Activated CD4-positive, alpha-beta T cell treated with anti-CD3 and anti-CD28 coated beads, Interleukin-2, amount 10 ng/mL, durations not matched to agents 7 days and 5 days (primary cell): ENCODE results near the gene THSD4. TPM values are rescaled to one million over a fixed set of nuclear protein-coding genes. Genes with fewer than 3 reads are reported as not detected.

Source experiments
- CTCF ChIA-PET: fragments of 350-600 bp; sonication (Branson Sonifier 250); formaldehyde crosslinking; loops from one replicate; lab custom pipeline; 2021; ENCODE audit warnings: antibody characterized with exemption; lab: Charles Lee
- POLR2A ChIA-PET: fragments of 350-600 bp; sonication (Branson Sonifier 250); formaldehyde crosslinking; loops from one replicate; lab custom pipeline; 2021; ENCODE audit warnings: antibody characterized with exemption; lab: Charles Lee
- DNase-seq: peaks from one replicate; pipeline ENCODE4 v3.0.0-alpha.2; 2020
- H3K27ac Mint-ChIP-seq: one replicate; pipeline ENCODE4 v1.8.0; 2021; ENCODE audit warnings: mild to moderate bottlenecking, moderate library complexity, mixed read lengths
- H3K27me3 Mint-ChIP-seq: one replicate; pipeline ENCODE4 v1.8.0; 2021; ENCODE audit warnings: mixed read lengths
- H3K36me3 Mint-ChIP-seq: one replicate; pipeline ENCODE4 v1.8.0; 2021; ENCODE audit warnings: low read depth, mixed read lengths
- H3K4me1 Mint-ChIP-seq: one replicate; pipeline ENCODE4 v1.8.0; 2021; ENCODE audit warnings: mixed read lengths
- H3K4me3 Mint-ChIP-seq: one replicate; pipeline ENCODE4 v1.8.0; 2021; ENCODE audit warnings: mild to moderate bottlenecking, moderate library complexity, mixed read lengths
- H3K9me3 Mint-ChIP-seq: one replicate; pipeline ENCODE4 v1.8.0; 2021; ENCODE audit warnings: mixed read lengths
- total RNA-seq, 2 experiments: library from RNA; stranded (reverse); gene quantifications; one replicate each; pipeline ENCODE4 v1.2.3, GENCODE V29; 2021

The THSD4 gene
- total RNA-seq, 2 experiments from 2014 or later: not detected

DNA sequence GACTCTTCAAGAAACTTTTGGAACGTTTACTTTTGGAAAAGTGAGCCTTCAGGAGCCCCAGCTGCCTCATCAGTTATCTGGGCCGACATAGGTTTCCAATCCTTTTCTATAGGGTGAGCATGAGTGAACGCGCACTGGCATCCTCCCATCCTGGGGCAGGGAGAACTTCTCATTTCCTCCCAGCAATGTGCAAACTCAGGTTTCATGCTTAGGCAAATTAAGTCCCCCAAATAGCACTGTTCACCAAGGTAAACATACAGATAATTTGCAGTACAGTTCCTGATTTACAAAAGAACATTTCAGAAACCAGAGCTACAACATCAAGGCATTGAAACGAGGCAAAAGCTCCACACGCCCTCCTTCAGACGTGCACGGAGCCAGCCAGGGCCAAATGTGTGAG is 361.6 kb downstream of the THSD4 start:
- CTCF ChIA-PET: interaction anchor here (1.2 kb wide), 1 partner anchor 12 kb away, joined by 3 read pairs; no protein-coding TSS in a partner anchor
- H3K9me3 Mint-ChIP-seq: no peaks in the 10 kb centered on the region

DNA sequence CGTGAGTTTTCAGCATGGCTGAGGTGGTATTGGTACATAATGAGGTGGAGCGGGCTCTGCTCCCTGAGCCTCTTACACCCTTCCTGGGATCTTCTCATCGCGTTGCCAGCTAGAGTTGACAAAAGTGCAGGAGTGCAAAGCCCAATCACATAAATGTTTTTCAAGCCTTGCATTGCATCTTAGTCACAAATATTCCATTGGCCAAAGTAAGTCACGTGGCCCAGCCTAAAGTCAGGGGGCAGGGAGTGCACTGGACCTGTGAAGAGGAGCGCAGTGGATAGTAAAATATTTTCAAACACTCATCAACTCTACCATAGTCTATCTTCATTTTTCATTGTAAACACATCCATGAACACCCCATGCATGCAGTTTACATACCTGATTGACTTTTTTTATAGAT is 365.3 kb downstream of the THSD4 start:
- Mint-ChIP-seq H3K36me3 (no peaks in the 10 kb centered on the region), H3K27ac (no peak overlapping the region), H3K9me3 (no peaks in the 10 kb centered on the region), H3K4me1 (no peaks in the 10 kb centered on the region), H3K4me3 (no peak overlapping the region), H3K27me3 (peaks cover 10% of the 10 kb centered on the region)
- ChIA-PET CTCF (no interaction called here), POLR2A (no interaction called here)
- no peak for DNase-seq

More for the DNA sequence above, 361.6 kb downstream of the THSD4 start:
- no peak overlapping the region for H3K27ac Mint-ChIP-seq
- H3K4me1 Mint-ChIP-seq: no peaks in the 10 kb centered on the region
- H3K27me3 Mint-ChIP-seq: peaks cover 7% of the 10 kb centered on the region
- H3K4me3 Mint-ChIP-seq: no peak overlapping the region
- POLR2A ChIA-PET: no interaction called here
- no peaks in the 10 kb centered on the region for H3K36me3 Mint-ChIP-seq
- no peak for DNase-seq

DNA sequence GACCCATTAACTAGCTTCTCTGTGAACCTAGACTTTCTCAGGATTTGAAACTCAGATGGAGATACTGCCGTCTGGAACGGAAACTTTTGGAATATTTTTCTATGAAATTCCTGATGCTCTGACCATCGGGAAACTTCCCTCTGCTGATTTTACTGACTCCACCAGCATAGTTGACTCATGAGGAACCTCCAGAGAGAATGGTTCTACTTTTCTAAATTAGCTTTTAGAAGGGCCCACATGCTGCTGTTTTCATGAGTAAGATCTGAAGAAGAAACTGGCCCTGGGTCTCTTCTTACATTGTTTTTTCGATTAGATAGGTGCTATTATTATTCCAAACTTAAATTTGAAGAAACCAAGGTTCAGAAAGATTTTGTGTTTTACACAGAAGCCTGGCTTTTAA is 368.8 kb downstream of the THSD4 start:
- POLR2A ChIA-PET: no interaction called here
- CTCF ChIA-PET: interaction anchor here (2.0 kb wide), 1 partner anchor 9 kb away, joined by 5 read pairs; no protein-coding TSS in a partner anchor
- H3K9me3 Mint-ChIP-seq: no peaks in the 10 kb centered on the region
- H3K4me1 Mint-ChIP-seq: no peaks in the 10 kb centered on the region
- H3K27me3 Mint-ChIP-seq: peaks cover 10% of the 10 kb centered on the region
- H3K4me3 Mint-ChIP-seq: no peak overlapping the region
- no peaks in the 10 kb centered on the region for H3K36me3 Mint-ChIP-seq
- DNase-seq: no peak
- H3K27ac Mint-ChIP-seq: no peak overlapping the region

DNA sequence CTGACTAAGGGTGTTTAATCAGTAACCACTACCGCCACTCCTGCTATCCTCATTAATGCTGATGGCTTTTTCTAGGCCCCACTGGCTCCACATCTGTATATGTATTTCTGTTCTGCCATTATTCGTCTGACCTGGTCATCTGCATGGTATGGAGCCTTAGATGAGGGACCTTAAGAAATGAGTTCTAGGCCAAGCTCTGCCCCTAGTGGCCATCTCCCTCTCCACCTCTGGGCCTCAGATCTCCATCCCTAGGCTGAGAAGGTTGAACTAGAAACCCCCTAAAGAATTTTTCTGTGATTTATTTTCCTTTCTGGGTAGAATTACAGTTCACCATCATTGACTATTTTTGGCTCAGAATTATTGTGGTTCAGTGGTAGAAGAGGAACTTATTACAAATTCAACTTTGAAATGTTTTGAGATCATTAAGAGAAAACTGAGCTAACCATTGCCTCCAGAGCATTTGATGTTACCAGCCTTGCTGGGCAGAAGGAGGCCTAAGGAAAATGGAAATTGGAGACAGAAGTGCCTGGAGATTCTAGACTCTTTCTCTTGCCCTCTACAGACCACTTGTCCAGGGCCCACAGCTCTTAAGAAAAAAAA is 369.9 kb downstream of the THSD4 start:
- Mint-ChIP-seq H3K4me3 (no peak overlapping the region), H3K27me3 (peaks cover 10% of the 10 kb centered on the region), H3K36me3 (no peaks in the 10 kb centered on the region), H3K9me3 (no peaks in the 10 kb centered on the region), H3K4me1 (no peaks in the 10 kb centered on the region), H3K27ac (no peak overlapping the region)
- DNase-seq: no peak
- ChIA-PET POLR2A (no interaction called here), CTCF (interaction anchor here (1.5 to 2.0 kb wide), 2 partner anchors 8 to 10 kb away, joined by 5 read pairs; no protein-coding TSS in a partner anchor)

DNA sequence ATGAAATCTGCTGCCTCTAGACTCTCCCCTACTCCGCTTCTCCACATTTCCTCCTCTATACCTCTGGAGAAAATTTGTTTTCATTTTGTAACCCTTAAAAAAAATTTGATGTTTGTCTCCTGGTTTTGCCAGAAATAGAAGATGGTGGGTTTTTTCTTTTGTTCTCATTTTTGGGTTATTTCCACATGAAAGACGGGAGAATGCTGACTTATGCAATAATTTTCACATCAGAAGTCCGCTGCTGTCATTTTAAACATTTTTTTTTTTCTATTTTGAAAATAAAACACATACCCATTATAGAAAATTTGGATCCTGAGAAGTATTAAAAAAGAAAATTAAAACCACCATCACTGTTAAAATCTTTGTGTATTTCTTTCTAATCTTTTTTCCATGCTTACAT is 374.3 kb downstream of the THSD4 start:
- ChIA-PET POLR2A (no interaction called here), CTCF (no interaction called here)
- Mint-ChIP-seq H3K27me3 (peaks cover 7% of the 10 kb centered on the region), H3K4me1 (no peaks in the 10 kb centered on the region), H3K9me3 (no peaks in the 10 kb centered on the region), H3K4me3 (no peak overlapping the region), H3K27ac (no peak overlapping the region), H3K36me3 (no peaks in the 10 kb centered on the region)
- no peak for DNase-seq

DNA sequence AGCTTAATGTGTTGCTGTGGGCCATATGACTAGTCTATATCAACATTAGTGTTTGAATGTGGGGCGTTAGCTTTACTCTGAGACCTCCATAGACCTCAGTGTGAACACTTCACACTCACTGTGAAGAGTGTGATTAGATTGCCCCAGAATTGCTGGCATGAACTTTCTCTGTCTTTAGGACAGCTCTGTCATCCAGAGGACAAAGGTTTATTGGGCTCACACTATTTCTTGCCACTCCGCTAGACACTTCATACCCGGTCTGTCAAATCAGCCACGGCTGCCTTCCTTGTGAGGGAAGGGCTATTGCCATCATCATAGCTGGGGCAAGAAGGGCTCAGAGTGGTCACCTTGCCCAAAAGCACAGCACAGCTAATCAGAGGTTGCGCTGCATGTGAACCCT is 378.3 kb downstream of the THSD4 start:
- no peak overlapping the region for H3K27ac Mint-ChIP-seq
- DNase-seq: no peak
- no peaks in the 10 kb centered on the region for H3K9me3 Mint-ChIP-seq
- CTCF ChIA-PET: interaction anchor here (0.6 to 1.2 kb wide), 3 partner anchors 9 to 882 kb away, joined by 3 to 5 read pairs (median 3); no protein-coding TSS in a partner anchor
- no peaks in the 10 kb centered on the region for H3K4me1 Mint-ChIP-seq
- no peaks in the 10 kb centered on the region for H3K36me3 Mint-ChIP-seq
- no peak overlapping the region for H3K4me3 Mint-ChIP-seq
- H3K27me3 Mint-ChIP-seq: peaks cover 9% of the 10 kb centered on the region
- POLR2A ChIA-PET: no interaction called here

DNA sequence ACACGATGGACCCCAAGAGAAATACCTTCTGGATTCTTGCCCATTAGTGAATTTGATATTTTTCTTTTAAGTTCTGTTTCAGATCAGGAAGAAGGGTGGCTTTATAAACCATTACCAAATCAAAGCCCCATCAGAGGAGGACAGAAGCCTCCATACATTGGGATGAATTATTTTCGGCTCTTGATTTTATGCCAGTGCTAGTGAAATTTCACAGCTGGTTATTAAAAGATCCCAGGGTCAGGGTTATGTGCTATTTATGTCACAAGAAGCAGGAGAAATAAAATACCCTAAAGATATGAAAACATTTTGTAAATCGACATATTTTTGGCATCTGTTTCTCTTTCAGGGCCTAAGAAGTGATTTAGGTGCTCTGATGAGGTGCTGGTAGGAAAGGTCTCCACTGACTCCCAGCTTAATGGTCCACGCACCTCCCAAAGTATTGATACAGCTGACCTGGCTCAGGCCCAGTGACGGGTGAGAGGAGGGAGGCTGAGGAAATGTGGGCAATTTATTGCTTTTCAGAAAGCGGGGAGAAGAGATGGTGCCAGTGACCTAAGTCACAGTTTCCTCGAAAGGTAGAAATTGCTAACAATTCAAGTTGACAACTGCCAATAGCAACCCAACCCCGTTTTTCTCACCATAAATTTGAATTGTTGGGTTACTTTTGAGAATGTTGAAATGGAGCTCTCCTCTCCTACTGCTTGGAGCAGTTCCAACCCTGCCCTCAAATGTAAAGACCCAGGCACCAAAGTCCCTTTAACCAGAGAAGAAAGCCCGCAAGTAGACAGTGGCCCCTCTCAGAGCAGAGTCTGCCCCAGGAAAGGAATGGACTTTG is 379.5 kb downstream of the THSD4 start:
- ChIA-PET POLR2A (no interaction called here), CTCF (interaction anchor here (1.5 kb wide), 1 partner anchor 9 kb away, joined by 5 read pairs; no protein-coding TSS in a partner anchor)
- Mint-ChIP-seq H3K27me3 (peaks cover 9% of the 10 kb centered on the region), H3K36me3 (no peaks in the 10 kb centered on the region), H3K9me3 (no peaks in the 10 kb centered on the region), H3K4me3 (no peak overlapping the region), H3K27ac (no peak overlapping the region), H3K4me1 (no peaks in the 10 kb centered on the region)
- no peak for DNase-seq

DNA sequence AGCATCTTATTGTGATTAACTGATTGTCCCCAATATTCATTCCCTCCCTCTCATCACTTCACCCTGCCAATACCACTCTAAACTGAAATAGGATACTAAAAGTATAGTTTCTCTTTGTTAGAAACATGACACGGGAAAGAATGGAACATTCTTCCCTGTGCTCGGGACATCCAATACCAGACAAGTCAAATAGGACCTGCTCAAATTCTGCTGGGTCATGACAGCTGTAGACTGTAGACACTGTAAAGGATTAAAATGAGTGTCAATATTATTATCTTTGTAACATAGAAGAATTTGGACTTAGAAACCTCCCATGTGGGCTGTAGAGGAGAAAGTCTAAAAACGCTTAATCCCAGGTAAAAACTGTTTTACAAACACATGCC is 380.1 kb downstream of the THSD4 start:
- CTCF ChIA-PET: interaction anchor here (1.5 kb wide), 1 partner anchor 10 kb away, joined by 5 read pairs; no protein-coding TSS in a partner anchor

DNA sequence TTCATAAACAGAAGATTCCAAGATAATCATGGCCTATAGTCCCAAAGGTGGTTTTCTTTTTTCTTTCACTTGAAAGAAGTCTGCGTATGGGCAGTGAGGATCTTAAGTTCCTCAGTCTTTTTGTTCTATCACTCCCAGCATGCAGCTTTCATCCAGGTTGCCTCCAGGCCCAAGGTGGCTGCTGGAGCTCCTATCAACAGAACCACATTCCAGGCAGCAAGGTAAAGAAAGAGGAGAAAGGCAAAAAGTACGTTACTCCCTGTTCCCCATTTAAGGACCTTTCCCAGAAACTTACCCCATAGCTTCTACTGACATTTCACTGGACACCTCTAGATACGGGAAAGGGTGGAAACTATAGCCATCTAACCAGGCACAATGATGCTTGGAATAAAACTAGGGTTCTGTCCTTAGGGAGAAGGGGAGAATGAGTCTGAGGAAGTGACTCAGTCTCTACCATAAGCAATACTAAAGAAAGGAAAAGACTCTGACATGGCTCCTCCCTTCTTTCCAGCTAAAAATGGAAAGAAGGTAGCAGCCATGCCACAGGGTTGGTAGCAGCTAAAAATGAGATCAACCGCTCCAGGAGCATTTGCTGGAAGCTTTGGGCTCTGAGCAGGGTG is 381.2 kb downstream of the THSD4 start:
- no peaks in the 10 kb centered on the region for H3K4me1 Mint-ChIP-seq
- no peaks in the 10 kb centered on the region for H3K36me3 Mint-ChIP-seq
- no peak overlapping the region for H3K27ac Mint-ChIP-seq
- no peak overlapping the region for H3K4me3 Mint-ChIP-seq
- H3K27me3 Mint-ChIP-seq: peaks cover 11% of the 10 kb centered on the region
- DNase-seq: no peak
- ChIA-PET CTCF (interaction anchor here (1.5 kb wide), 1 partner anchor 11 kb away, joined by 5 read pairs; no protein-coding TSS in a partner anchor), POLR2A (no interaction called here)
- H3K9me3 Mint-ChIP-seq: no peaks in the 10 kb centered on the region

More for the DNA sequence above, 380.1 kb downstream of the THSD4 start:
- DNase-seq: no peak
- Mint-ChIP-seq H3K36me3 (no peaks in the 10 kb centered on the region), H3K4me3 (no peak overlapping the region), H3K27ac (no peak overlapping the region), H3K4me1 (no peaks in the 10 kb centered on the region), H3K27me3 (peaks cover 12% of the 10 kb centered on the region), H3K9me3 (no peaks in the 10 kb centered on the region)
- POLR2A ChIA-PET: no interaction called here

DNA sequence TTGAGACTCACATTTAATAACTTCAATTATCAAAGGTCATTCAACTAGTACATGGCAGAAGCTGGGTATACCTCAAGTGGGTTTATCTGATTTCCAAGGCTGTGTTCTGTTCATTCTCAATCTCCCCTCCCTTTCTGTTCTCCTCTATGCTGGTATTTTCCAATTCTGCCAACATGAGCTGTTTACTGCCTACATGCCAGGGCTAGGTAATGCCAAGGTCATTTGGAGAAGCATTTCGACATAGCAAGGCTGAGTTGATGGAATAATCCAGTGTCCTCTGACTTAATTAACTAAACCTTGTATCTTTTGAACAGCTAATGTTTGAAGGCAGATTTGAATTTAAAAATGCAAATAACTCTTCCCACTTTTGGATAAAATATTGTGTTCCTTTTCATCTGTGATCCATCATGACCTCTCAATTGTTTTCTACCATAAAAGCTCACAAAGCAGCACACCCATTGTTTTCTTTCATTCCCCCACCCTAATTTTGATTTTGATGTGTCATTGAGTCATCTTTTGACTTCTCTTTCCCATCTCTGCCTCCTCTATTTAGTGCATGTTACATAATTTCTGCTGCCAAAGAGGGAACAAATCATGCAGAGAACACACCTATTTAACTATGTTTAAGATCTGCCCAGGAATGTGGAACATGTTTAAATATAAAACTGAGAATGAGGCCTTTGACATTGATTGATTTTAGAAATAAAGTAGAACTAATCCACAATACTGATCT is 386.2 kb downstream of the THSD4 start:
- no peak for DNase-seq
- Mint-ChIP-seq H3K4me1 (no peaks in the 10 kb centered on the region), H3K27me3 (peaks cover 15% of the 10 kb centered on the region), H3K36me3 (no peaks in the 10 kb centered on the region), H3K27ac (no peak overlapping the region), H3K9me3 (no peaks in the 10 kb centered on the region), H3K4me3 (no peak overlapping the region)
- ChIA-PET POLR2A (no interaction called here), CTCF (no interaction called here)

DNA sequence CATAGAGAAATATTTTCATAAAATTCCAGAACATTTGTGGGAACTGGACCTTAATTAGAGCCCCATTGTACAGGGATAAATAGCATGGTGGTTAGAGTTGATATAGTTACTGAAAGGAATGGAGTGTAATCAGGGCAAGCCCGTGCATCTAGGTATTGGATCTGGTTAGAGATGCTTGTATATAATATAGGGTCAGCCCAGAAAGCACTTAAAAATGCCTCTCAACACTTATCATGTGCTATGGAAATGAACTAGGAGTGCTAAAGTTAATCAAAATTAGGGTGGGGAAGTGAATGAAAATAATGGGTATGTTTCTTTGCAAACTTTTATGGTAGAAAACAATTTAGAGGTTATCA is 386.8 kb downstream of the THSD4 start:
- Mint-ChIP-seq H3K9me3 (no peaks in the 10 kb centered on the region), H3K36me3 (no peaks in the 10 kb centered on the region), H3K27me3 (peaks cover 15% of the 10 kb centered on the region), H3K4me3 (no peak overlapping the region), H3K27ac (no peak overlapping the region), H3K4me1 (no peaks in the 10 kb centered on the region)
- no peak for DNase-seq
- ChIA-PET CTCF (no interaction called here), POLR2A (no interaction called here)

DNA sequence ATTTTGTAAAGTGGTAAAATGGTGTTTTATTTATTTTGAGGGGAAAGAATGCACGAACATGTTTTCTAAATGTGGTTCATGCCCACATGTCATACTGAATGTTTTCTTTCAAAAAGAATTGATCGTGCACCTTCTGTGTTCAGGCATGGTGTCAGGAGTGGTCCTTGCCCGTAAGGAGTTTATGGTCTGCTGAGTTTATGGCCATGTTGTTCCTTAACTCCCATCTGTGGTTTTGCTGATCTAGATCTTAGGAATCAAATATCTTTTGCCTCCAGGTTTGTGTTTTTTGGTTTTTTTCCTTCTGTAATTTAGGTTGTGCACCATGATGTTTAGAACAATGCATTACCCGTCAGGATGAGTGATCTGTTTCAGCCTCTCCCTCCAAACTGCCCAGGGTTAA is 390.7 kb downstream of the THSD4 start:
- peaks cover 13% of the 10 kb centered on the region for H3K27me3 Mint-ChIP-seq
- no peaks in the 10 kb centered on the region for H3K9me3 Mint-ChIP-seq
- no peaks in the 10 kb centered on the region for H3K36me3 Mint-ChIP-seq
- no peak overlapping the region for H3K27ac Mint-ChIP-seq
- DNase-seq: no peak
- H3K4me3 Mint-ChIP-seq: no peak overlapping the region
- H3K4me1 Mint-ChIP-seq: no peaks in the 10 kb centered on the region
- ChIA-PET POLR2A (no interaction called here), CTCF (no interaction called here)
